ENCODE results near the gene RTCB. TPM values are rescaled to one million over a fixed set of nuclear protein-coding genes. Genes with fewer than 3 reads are reported as not detected.

The RTCB gene
- total RNA-seq, 1 experiment from 2014 or later, result 101 TPM

GRCh38 chr22:32396255-32396654, 15.8 kb downstream of the RTCB start:
- Histone ChIP-seq H3K27me3 (ENCODE audit: insufficient read depth, low read length) (no peaks in the 10 kb centered on the region), H4K8ac (replicated peaks; ENCODE audit: insufficient read length, low read depth, low read length) (no peak overlapping the region), H3K4me1 (ENCODE audit: insufficient read depth, low read length) (no peaks in the 10 kb centered on the region), H2BK20ac (ENCODE audit: low read depth, low read length, poor library complexity, severe bottlenecking) (no peak overlapping the region), H4K91ac (ENCODE audit: insufficient read length, low read depth, low read length) (no peak overlapping the region), H3K56ac (ENCODE audit: insufficient read length, low read depth, low read length) (no peak overlapping the region), H2AK5ac (ENCODE audit: insufficient read length, low read length) (no peak overlapping the region), H3T11ph (ENCODE audit: low read length) (no peak overlapping the region), H3K4me2 (ENCODE audit: insufficient read depth, insufficient read length, low read length) (no peak overlapping the region), H3K79me2 (ENCODE audit: insufficient read depth, low read length) (no peaks in the 10 kb centered on the region), H2BK5ac (ENCODE audit: insufficient read length, low read length) (no peak overlapping the region), H2AFZ (ENCODE audit: low read length) (no peak overlapping the region), H2BK12ac (ENCODE audit: insufficient read length, low read depth, low read length) (no peak overlapping the region), H3K9ac (ENCODE audit: extremely low read depth, insufficient read length, low read length) (no peak overlapping the region), H3K14ac (ENCODE audit: insufficient read depth, low read length) (no peak overlapping the region), H4K20me1 (ENCODE audit: control insufficient read depth, insufficient read depth, insufficient read length) (no peaks in the 10 kb centered on the region), H4K5ac (ENCODE audit: insufficient read length, low read depth, low read length) (no peak overlapping the region), H3K4ac (ENCODE audit: low read depth, low read length) (no peak overlapping the region), H2BK120ac (ENCODE audit: low read depth, low read length, poor library complexity, severe bottlenecking) (no peak overlapping the region), H2BK15ac (ENCODE audit: low read depth, low read length) (no peak overlapping the region), H3K18ac (ENCODE audit: insufficient read length, low read depth, low read length) (no peak overlapping the region), H3K23ac (ENCODE audit: insufficient read length, low read depth, low read length) (no peak overlapping the region), H3K79me1 (ENCODE audit: insufficient read depth, low read depth, low read length, poor library complexity, severe bottlenecking) (no peaks in the 10 kb centered on the region), H3K9me3 (ENCODE audit: control insufficient read depth, low read depth, low read length) (no peaks in the 10 kb centered on the region), H3K27ac (ENCODE audit: insufficient read length, low read depth, low read length) (no peak overlapping the region), H3K23me2 (ENCODE audit: insufficient read length, low read depth, low read length, poor library complexity, severe bottlenecking) (no peaks in the 10 kb centered on the region)
- Mint-ChIP-seq H3K27ac (no peak overlapping the region), H3K27me3 (ENCODE audit: low read depth) (no peaks in the 10 kb centered on the region), H3K36me3 (ENCODE audit: insufficient read depth in 1 of 3, low read depth in 3 of 3) (peaks cover 45 to 86% (median 82%) of the 10 kb centered on the region in 3 experiments), H3K4me1 (no peaks in the 10 kb centered on the region), H3K9me3 (no peaks in the 10 kb centered on the region), H3K4me3 (no peak overlapping the region)
- WGBS (ENCODE audit: extremely low coverage, insufficient read length, low lambda C conversion rate), result no CpG with 5 or more reads among the region's 1 CpG
- no peak for DNase-seq
- no peak for TF ChIP-seq CTCF (conservative IDR thresholded peaks at IDR 0.05)

Measured in H9 (cell line).